ENCODE data around the gene EPHA8.

Gene EPHA8

DNA sequence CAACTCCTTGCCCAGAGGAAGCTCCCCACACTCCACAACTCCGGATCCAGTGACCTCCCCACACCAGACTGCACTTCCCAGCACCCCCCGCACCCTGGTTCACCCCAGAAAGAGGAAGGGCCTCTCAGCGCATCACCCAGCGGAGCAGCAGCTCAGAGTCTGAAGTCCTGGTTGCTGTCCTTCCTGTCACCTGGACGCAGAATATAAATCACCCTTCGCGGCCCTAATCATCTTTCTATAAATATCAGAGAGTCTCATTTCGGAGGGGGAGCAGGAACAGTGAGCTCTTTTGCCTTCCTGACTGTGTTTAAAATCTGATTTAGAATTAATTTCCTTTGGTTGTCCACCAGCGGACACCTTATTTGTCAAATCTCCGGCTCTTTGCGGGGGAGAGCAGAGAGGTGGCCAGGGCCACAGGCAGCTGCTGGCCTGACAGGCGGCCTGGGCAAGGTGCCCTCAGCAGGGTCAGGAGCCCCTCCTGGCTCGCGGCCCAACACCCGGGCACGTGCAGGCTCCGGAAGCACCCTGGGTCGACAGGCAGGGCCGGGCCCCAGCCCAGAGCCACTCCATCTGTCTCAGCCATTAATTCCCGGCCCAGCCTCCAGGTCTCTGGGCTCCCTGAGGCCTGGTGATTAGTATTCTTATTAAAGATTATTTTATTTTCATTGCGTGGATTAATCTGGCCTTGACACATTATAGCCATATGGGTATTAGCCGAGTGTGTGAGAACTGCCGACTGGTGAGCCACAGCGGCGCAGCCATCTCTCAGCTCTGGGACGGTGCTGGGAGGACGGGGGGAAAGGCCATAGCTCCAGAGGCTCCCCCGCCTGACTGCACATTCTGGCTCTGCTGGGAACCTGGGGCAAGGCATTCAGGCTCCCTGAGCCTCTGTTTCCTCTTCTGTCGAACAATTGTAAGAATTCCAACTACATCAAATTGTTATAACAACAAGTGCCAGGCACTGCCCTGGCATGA, 19.7 kb downstream of the EPHA8 start:
- ChIA-PET POLR2A (no interaction called here), CTCF (no interaction called here)
- no peak for DNase-seq
- Histone ChIP-seq H3K9me3 (ENCODE audit: control extremely low read depth in 1 of 5, control insufficient read depth in 4 of 5, insufficient read depth in 2 of 5, low read depth in 1 of 5, low read length in 4 of 5) (peaks cover 0 to 13% (median 0%) of the 10 kb centered on the region in 5 experiments), H3K4me3 (ENCODE audit: control insufficient read depth in 1 of 7, extremely low read depth in 1 of 7, insufficient read depth in 4 of 7, low read depth in 2 of 7, low read length in 6 of 7) (no peak overlapping the region), H3K27me3 (replicated peaks in 2 of 5; ENCODE audit: control insufficient read depth in 4 of 5, insufficient read depth in 5 of 5, low read length in 4 of 5) (peaks cover 0 to 3% (median 2%) of the 10 kb centered on the region in 5 experiments), H3K27ac (ENCODE audit: insufficient read depth in 1 of 2, low read depth in 1 of 2, low read length in 2 of 2, poor library complexity in 1 of 2, severe bottlenecking in 2 of 2) (no peak overlapping the region), H3K4me1 (ENCODE audit: control extremely low read depth in 1 of 4, control insufficient read depth in 4 of 4, insufficient read depth in 4 of 4, low read length in 3 of 4) (no peaks in the 10 kb centered on the region), H3K36me3 (ENCODE audit: control insufficient read depth in 4 of 4, insufficient read depth in 4 of 4, low read length in 3 of 4) (no peaks in the 10 kb centered on the region)
- 93% methylated on average over 20 of the region's 29 CpGs for WGBS (ENCODE audit: insufficient coverage)

DNA sequence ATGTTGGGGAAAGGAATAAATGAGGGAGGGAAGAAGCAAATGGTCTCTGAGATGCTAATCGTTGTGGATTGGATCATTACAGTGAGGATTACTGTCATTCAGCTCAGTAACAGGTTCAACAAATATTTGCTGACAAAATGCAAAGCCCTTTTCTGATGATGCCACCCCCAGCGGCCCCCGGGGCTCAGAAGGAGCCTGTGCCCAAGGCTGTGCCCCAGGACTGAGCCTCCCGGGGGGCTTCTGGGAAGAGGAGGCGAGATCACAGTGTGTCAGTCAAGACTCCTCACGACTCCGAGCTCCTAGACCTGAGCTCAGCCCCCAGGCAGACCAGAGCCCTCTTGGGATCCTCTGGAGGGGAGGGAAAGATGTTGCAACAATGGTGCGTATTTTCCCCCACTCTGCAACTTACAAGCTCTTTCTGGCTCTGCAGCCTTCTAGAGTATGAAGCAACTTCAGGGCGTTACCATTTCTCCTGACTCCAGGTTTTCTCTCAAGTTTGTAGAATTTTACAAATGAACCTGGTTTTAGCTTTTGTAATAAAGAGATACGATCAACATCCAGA, 20.8 kb downstream of the EPHA8 start:
- H3K4me1 ChIP-seq (ENCODE audit: control extremely low read depth in 1 of 4, control insufficient read depth in 4 of 4, insufficient read depth in 4 of 4, low read length in 3 of 4) = no peaks in the 10 kb centered on the region
- CTCF ChIA-PET = no interaction called here
- POLR2A ChIA-PET = interaction anchor here (0.5 to 0.6 kb wide), 3 partner anchors 25 to 322 kb away, joined by 3 read pairs; no protein-coding TSS in a partner anchor
- no peak overlapping the region for H3K27ac ChIP-seq (ENCODE audit: insufficient read depth in 1 of 2, low read depth in 1 of 2, low read length in 2 of 2, poor library complexity in 1 of 2, severe bottlenecking in 2 of 2)
- no peak for DNase-seq
- peaks cover 0 to 5% (median 2%) of the 10 kb centered on the region in 5 experiments for H3K27me3 ChIP-seq (replicated peaks in 2 of 5; ENCODE audit: control insufficient read depth in 4 of 5, insufficient read depth in 5 of 5, low read length in 4 of 5)
- no peak overlapping the region for H3K4me3 ChIP-seq (ENCODE audit: control insufficient read depth in 1 of 7, extremely low read depth in 1 of 7, insufficient read depth in 4 of 7, low read depth in 2 of 7, low read length in 6 of 7)
- no peaks in the 10 kb centered on the region for H3K36me3 ChIP-seq (ENCODE audit: control insufficient read depth in 4 of 4, insufficient read depth in 4 of 4, low read length in 3 of 4)
- 94% methylated on average over 6 of the region's 10 CpGs for WGBS (ENCODE audit: insufficient coverage)
- peaks cover 0 to 2% (median 0%) of the 10 kb centered on the region in 5 experiments for H3K9me3 ChIP-seq (ENCODE audit: control extremely low read depth in 1 of 5, control insufficient read depth in 4 of 5, insufficient read depth in 2 of 5, low read depth in 1 of 5, low read length in 4 of 5)

DNA sequence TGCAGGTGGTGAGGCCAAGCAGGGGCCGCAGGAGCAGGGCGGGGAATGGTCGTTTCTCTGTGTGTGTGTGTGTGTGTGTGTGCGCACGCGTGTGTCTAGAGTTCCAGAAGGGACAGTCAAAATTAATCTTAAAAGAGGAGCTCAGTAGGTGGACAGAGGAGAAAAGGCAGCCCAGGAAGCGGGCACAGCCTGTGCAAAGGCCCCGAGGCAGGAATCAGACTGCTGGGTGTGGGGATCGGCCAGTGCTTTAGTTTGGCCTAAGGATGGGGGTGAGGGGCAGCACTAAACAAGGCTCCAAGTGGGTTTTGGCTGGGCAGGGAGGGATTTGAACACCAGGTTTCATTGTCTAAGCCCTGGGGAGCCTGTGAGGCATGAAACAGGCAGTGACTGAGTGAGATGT, 21.7 kb downstream of the EPHA8 start:
- CTCF ChIA-PET = no interaction called here
- Histone ChIP-seq H3K27me3 (replicated peaks in 2 of 5; ENCODE audit: control insufficient read depth in 4 of 5, insufficient read depth in 5 of 5, low read length in 4 of 5) (peaks cover 0 to 11% (median 3%) of the 10 kb centered on the region in 5 experiments), H3K9me3 (ENCODE audit: control extremely low read depth in 1 of 5, control insufficient read depth in 4 of 5, insufficient read depth in 2 of 5, low read depth in 1 of 5, low read length in 4 of 5) (no peaks in the 10 kb centered on the region), H3K4me3 (ENCODE audit: control insufficient read depth in 1 of 7, extremely low read depth in 1 of 7, insufficient read depth in 4 of 7, low read depth in 2 of 7, low read length in 6 of 7) (no peak overlapping the region), H3K27ac (ENCODE audit: insufficient read depth in 1 of 2, low read depth in 1 of 2, low read length in 2 of 2, poor library complexity in 1 of 2, severe bottlenecking in 2 of 2) (no peak overlapping the region), H3K36me3 (ENCODE audit: control insufficient read depth in 4 of 4, insufficient read depth in 4 of 4, low read length in 3 of 4) (no peaks in the 10 kb centered on the region), H3K4me1 (ENCODE audit: control extremely low read depth in 1 of 4, control insufficient read depth in 4 of 4, insufficient read depth in 4 of 4, low read length in 3 of 4) (no peaks in the 10 kb centered on the region)
- DNase-seq = no peak
- POLR2A ChIA-PET = no interaction called here
- WGBS (ENCODE audit: insufficient coverage) = 99% methylated on average over 9 of the region's 9 CpGs

DNA sequence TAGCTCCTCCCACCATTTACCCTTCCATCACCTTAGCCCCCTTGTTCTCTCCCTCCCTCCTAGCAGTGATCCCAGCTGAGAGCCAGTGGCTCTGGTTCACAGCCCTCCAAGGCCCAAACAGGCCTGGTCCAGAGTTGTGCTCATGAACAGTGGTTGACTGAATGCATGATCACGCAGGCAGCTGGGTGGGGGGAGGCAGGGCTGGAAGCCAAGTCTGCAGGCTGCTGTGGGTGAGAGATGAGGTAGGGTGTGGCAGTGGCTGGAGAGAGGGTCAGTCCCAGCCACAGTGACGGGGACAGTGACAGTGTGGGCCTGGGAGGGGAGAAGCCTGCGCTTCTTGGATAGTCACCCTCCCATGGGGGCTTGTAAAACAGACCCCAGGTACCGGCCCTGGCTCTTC, 22.2 kb downstream of the EPHA8 start:
- ChIA-PET CTCF (no interaction called here), POLR2A (no interaction called here)
- Histone ChIP-seq H3K4me3 (ENCODE audit: control insufficient read depth in 1 of 7, extremely low read depth in 1 of 7, insufficient read depth in 4 of 7, low read depth in 2 of 7, low read length in 6 of 7) (no peak overlapping the region), H3K9me3 (ENCODE audit: control extremely low read depth in 1 of 5, control insufficient read depth in 4 of 5, insufficient read depth in 2 of 5, low read depth in 1 of 5, low read length in 4 of 5) (no peaks in the 10 kb centered on the region), H3K36me3 (ENCODE audit: control insufficient read depth in 4 of 4, insufficient read depth in 4 of 4, low read length in 3 of 4) (no peaks in the 10 kb centered on the region), H3K27me3 (replicated peaks in 2 of 5; ENCODE audit: control insufficient read depth in 4 of 5, insufficient read depth in 5 of 5, low read length in 4 of 5) (peaks cover 0 to 16% (median 3%) of the 10 kb centered on the region in 5 experiments), H3K4me1 (ENCODE audit: control extremely low read depth in 1 of 4, control insufficient read depth in 4 of 4, insufficient read depth in 4 of 4, low read length in 3 of 4) (no peaks in the 10 kb centered on the region), H3K27ac (ENCODE audit: insufficient read depth in 1 of 2, low read depth in 1 of 2, low read length in 2 of 2, poor library complexity in 1 of 2, severe bottlenecking in 2 of 2) (no peak overlapping the region)
- 83% methylated on average over 1 of the region's 4 CpGs for WGBS (ENCODE audit: insufficient coverage)
- DNase-seq = no peak

DNA sequence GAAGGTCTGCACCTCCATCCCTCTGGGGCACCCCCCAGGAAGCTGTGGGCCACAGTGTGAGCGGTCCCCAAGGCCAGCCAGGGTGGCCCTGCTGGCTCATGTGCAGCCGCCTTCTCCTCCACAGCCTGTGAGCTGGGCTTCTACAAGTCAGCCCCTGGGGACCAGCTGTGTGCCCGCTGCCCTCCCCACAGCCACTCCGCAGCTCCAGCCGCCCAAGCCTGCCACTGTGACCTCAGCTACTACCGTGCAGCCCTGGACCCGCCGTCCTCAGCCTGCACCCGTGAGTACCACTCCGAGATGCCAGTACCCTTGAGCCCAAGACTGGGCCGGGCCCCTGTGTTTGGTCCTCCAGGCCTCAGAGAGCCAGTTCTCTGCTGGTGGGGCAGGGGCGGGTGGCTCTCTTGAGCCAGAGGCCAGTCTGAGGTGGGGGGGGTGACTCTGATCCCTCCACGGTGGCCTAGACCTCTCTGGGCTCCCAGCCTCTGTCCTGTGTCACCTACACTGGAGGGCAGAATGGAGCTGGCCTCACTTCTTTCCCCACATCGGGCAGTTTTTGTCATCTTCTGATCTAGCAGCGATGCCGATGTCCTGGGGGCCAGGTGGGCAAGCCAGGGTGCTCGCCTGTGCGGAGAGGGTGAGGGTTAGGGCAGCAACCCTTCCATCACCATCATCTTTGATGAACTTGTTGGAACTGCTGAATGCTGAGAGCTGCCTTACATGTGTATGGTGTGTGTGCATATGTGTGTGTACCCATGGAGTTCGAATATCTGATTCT, 23.3 kb downstream of the EPHA8 start:
- POLR2A ChIA-PET = no interaction called here
- Histone ChIP-seq H3K4me1 (ENCODE audit: control extremely low read depth in 1 of 4, control insufficient read depth in 4 of 4, insufficient read depth in 4 of 4, low read length in 3 of 4) (no peaks in the 10 kb centered on the region), H3K27ac (ENCODE audit: insufficient read depth in 1 of 2, low read depth in 1 of 2, low read length in 2 of 2, poor library complexity in 1 of 2, severe bottlenecking in 2 of 2) (no peak overlapping the region), H3K27me3 (replicated peaks in 2 of 5; ENCODE audit: control insufficient read depth in 4 of 5, insufficient read depth in 5 of 5, low read length in 4 of 5) (peaks cover 0 to 26% (median 4%) of the 10 kb centered on the region in 5 experiments), H3K4me3 (ENCODE audit: control insufficient read depth in 1 of 7, extremely low read depth in 1 of 7, insufficient read depth in 4 of 7, low read depth in 2 of 7, low read length in 6 of 7) (no peak overlapping the region), H3K9me3 (ENCODE audit: control extremely low read depth in 1 of 5, control insufficient read depth in 4 of 5, insufficient read depth in 2 of 5, low read depth in 1 of 5, low read length in 4 of 5) (no peaks in the 10 kb centered on the region), H3K36me3 (ENCODE audit: control insufficient read depth in 4 of 4, insufficient read depth in 4 of 4, low read length in 3 of 4) (no peaks in the 10 kb centered on the region)
- WGBS (ENCODE audit: insufficient coverage) = 92% methylated on average over 11 of the region's 19 CpGs
- DNase-seq = no peak
- CTCF ChIA-PET = no interaction called here

DNA sequence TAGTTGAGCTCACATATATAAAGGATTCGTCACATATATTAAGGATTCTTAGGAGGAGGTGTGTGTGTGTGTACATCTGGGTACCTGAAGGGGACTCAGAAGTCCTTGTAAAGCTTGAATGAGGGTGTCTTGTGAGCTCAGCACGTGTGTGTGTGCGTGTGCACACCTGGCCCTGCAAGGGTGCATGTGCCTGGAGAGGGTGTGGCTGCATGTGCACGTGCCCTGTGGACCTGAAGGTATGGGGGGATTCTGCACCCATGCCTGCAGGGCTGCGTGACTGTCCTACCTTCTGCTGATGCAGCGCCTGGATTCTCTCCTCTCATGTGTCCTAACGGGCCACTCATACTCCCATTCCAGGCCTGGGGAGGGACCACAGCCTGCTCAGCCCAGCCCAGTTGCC, 24.0 kb downstream of the EPHA8 start:
- DNase-seq = no peak
- ChIA-PET POLR2A (no interaction called here), CTCF (no interaction called here)
- Histone ChIP-seq H3K36me3 (ENCODE audit: control insufficient read depth in 4 of 4, insufficient read depth in 4 of 4, low read length in 3 of 4) (no peaks in the 10 kb centered on the region), H3K27me3 (replicated peaks in 2 of 5; ENCODE audit: control insufficient read depth in 4 of 5, insufficient read depth in 5 of 5, low read length in 4 of 5) (peaks cover 0 to 33% (median 8%) of the 10 kb centered on the region in 5 experiments), H3K9me3 (ENCODE audit: control extremely low read depth in 1 of 5, control insufficient read depth in 4 of 5, insufficient read depth in 2 of 5, low read depth in 1 of 5, low read length in 4 of 5) (no peaks in the 10 kb centered on the region), H3K4me3 (ENCODE audit: control insufficient read depth in 1 of 7, extremely low read depth in 1 of 7, insufficient read depth in 4 of 7, low read depth in 2 of 7, low read length in 6 of 7) (no peak overlapping the region), H3K27ac (ENCODE audit: insufficient read depth in 1 of 2, low read depth in 1 of 2, low read length in 2 of 2, poor library complexity in 1 of 2, severe bottlenecking in 2 of 2) (no peak overlapping the region), H3K4me1 (ENCODE audit: control extremely low read depth in 1 of 4, control insufficient read depth in 4 of 4, insufficient read depth in 4 of 4, low read length in 3 of 4) (no peaks in the 10 kb centered on the region)
- WGBS (ENCODE audit: insufficient coverage) = 93% methylated on average over 6 of the region's 7 CpGs
